ENCODE data around the gene ZPR1. TPM values are rescaled to one million over a fixed set of nuclear protein-coding genes. Genes with fewer than 3 reads are reported as not detected.

ZPR1 gene
- total and polyA plus RNA-seq, 2 of the 4 experiments (the other 2 are of a cell fraction), result 40.8 to 52.0 TPM

DNA sequence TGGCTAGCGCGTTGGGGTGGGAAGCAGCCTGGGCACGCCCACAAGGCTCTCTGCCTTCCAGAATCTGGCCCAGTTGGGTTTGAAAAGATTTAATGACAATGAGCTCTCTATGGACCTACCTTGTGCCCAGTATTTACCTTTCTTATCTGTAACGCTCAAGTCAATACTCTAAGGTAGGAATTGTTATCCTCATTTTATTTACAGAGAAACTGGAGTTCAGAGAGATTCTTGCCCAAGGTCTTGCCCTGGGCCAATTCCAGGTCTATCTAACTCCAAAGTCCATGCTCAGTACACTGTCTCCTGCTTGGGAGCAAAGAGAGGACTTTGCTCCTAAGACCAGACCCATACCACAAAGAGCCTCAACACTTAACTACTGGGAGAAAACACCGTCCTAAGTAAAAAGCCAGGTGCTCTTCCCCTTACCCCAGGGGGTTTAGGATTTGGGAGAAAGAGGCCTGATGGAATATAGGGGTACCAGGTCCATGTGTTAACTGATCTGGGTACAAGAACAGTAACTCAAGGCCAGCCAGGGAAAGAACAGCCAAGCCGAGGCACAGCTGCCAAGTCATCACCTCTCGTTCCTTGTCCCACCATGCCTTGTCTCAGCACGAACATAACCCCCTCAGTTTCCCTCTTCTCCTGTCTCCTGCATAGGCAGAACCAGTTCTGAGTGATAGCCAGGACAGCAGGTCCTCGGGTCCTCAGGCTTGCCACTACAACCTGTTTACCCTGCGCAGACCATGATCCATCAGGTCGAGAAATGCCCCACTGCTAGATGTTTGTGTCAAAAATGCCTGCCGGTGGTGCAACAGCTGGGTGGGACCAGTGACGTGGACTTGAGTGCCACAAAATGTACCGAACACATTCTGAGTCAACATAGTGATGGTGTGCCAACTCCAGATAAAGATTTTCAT lies 20.7 kb upstream of the ZPR1 start:
- no peaks in the 10 kb centered on the region for H3K79me1 ChIP-seq (ENCODE audit: low read depth in 1 of 2, low read length in 2 of 2)
- no peak overlapping the region for H3K4me2 ChIP-seq (ENCODE audit: low read depth, low read length)
- no peaks in the 10 kb centered on the region for H3K4me1 ChIP-seq (ENCODE audit: control insufficient read depth, insufficient read depth, low read length)
- ChIA-PET CTCF (interaction anchor here (0.6 kb wide), 1 partner anchor 170 kb away, joined by 3 read pairs; no protein-coding TSS in a partner anchor), POLR2A (ENCODE audit: unreplicated experiment) (no interaction called here)
- H2BK15ac ChIP-seq (ENCODE audit: low read depth, low read length), result no peak overlapping the region
- intact Hi-C loops (cut with micrococcal nuclease), result loop anchor here (1.0 kb wide), 1 partner anchor 12 kb away; no protein-coding TSS in a partner anchor
- H3K36me3 ChIP-seq (ENCODE audit: control insufficient read depth, insufficient read depth, low read length), result no peaks in the 10 kb centered on the region
- no peak overlapping the region for H3K23ac ChIP-seq (ENCODE audit: low read depth, low read length)
- peaks cover 5% of the 10 kb centered on the region for H3K27me3 ChIP-seq (ENCODE audit: control insufficient read depth, insufficient read depth, low read length)
- DNase-seq (peak; percentile 32), ATAC-seq (ENCODE audit: low read depth) (0 out of 2 replicates have a peak, but pooled peaks have one; percentile 24)
- H3K14ac ChIP-seq (replicated peaks; ENCODE audit: low read depth, low read length), result no peak overlapping the region
- no peaks in the 10 kb centered on the region for H3K9me1 ChIP-seq (ENCODE audit: insufficient read depth, low read length)
- no peak overlapping the region for H2AFZ ChIP-seq (replicated peaks; ENCODE audit: low read length, poor library complexity)
- in situ Hi-C loops (cut with MboI; ENCODE audit: low sequenced_read_pairs), result no loop called here
- no peak overlapping the region for H2BK120ac ChIP-seq (ENCODE audit: low read depth, low read length)
- no peak overlapping the region for H3K56ac ChIP-seq (ENCODE audit: extremely low read depth, insufficient read depth, low read length)
- 48% methylated on average over 5 of the region's 14 CpGs; no CpG with 5 or more reads in 1 of the 2 experiments for WGBS, 2 experiments (ENCODE audit: extremely low coverage in 2 of 2, insufficient read length in 1 of 2)
- H3K9me3 ChIP-seq (ENCODE audit: control insufficient read depth, insufficient read depth, low read length), result peaks cover 3% of the 10 kb centered on the region
- H4K5ac ChIP-seq (ENCODE audit: low read depth, low read length), result no peak overlapping the region
- H3K4ac ChIP-seq (ENCODE audit: low read depth, low read length), result no peak overlapping the region
- H2BK20ac ChIP-seq (ENCODE audit: low read depth, low read length), result no peak overlapping the region
- TF ChIP-seq CEBPB (IDR thresholded peaks at IDR 0.05; ENCODE audit: low read depth, low read length), result peak; percentile 75
- TF ChIP-seq FOS (IDR thresholded peaks at IDR 0.05; ENCODE audit: low read depth, low read length), result no peak
- H3K18ac ChIP-seq (ENCODE audit: low read depth, low read length), result no peak overlapping the region
- H2AK9ac ChIP-seq (replicated peaks; ENCODE audit: low read depth, low read length, poor library complexity), result no peak overlapping the region
- H3K9ac ChIP-seq (ENCODE audit: low read depth, low read length), result no peak overlapping the region
- no peak overlapping the region for H4K8ac ChIP-seq (ENCODE audit: low read depth in 2 of 2, low read length in 2 of 2)
- no peaks in the 10 kb centered on the region for H4K20me1 ChIP-seq (ENCODE audit: insufficient read depth, low read length)
- dilution Hi-C loops (cut with HindIII; ENCODE audit: low sequenced_read_pairs, unreplicated experiment), result no loop called here
- H4K91ac ChIP-seq (ENCODE audit: insufficient read depth, low read depth, low read length), result no peak overlapping the region
- H3K27ac ChIP-seq (ENCODE audit: insufficient read depth, low read length), result no peak overlapping the region
- no peak overlapping the region for H3K4me3 ChIP-seq (ENCODE audit: insufficient read depth, low read depth, low read length)
- BruUV-seq (replicated peaks), result no TSS peak
- H2BK5ac ChIP-seq (ENCODE audit: low read depth, low read length, poor library complexity, severe bottlenecking), result no peak overlapping the region
- H2AK5ac ChIP-seq (ENCODE audit: low read depth, low read length), result no peak overlapping the region
